Neural progenitor cell (in vitro differentiated cells): ENCODE results near the gene LCTL. TPM values are rescaled to one million over a fixed set of nuclear protein-coding genes. Genes with fewer than 3 reads are reported as not detected.

Source experiments
- DNase-seq: peaks from one replicate; pipeline ENCODE4 v3.0.0-alpha.2; 2016; ENCODE audit warnings: low spot score
- H2AFZ ChIP-seq: fragments of 200-600 bp; sonication (generic); replicated peaks from 2 replicates; pipeline ENCODE4 v1.6.1; 2016; ENCODE audit warnings: antibody characterized with exemption
- H3F3A ChIP-seq: fragments of 200-600 bp; sonication (generic); 2 replicates; pipeline ENCODE4 v1.6.1; 2016; ENCODE audit warnings: antibody characterized with exemption, low read depth
- H3K27ac ChIP-seq: fragments of 200-600 bp; sonication (generic); 2 replicates; pipeline ENCODE4 v1.5.1; 2016; ENCODE audit warnings: mild to moderate bottlenecking
- H3K27me3 ChIP-seq: fragments of 200-600 bp; sonication (generic); 2 replicates; pipeline ENCODE4 v1.6.1; 2016; ENCODE audit warnings: mild to moderate bottlenecking, moderate library complexity
- H3K36me3 ChIP-seq: fragments of 200-600 bp; sonication (generic); 2 replicates; pipeline ENCODE4 v1.5.1; 2016
- H3K4me1 ChIP-seq: fragments of 200-600 bp; sonication (generic); 2 replicates; pipeline ENCODE4 v1.6.1; 2016; ENCODE audit warnings: mixed run types
- H3K4me2 ChIP-seq: fragments of 200-600 bp; sonication (generic); 2 replicates; pipeline ENCODE4 v1.6.1; 2016
- H3K4me3 ChIP-seq: fragments of 200-600 bp; sonication (generic); 2 replicates; pipeline ENCODE4 v1.5.1; 2016
- H3K79me2 ChIP-seq: fragments of 200-600 bp; sonication (generic); 2 replicates; pipeline ENCODE4 v1.6.1; 2016; ENCODE audit warnings: low read depth
- H3K9ac ChIP-seq: fragments of 200-600 bp; sonication (generic); 2 replicates; pipeline ENCODE4 v1.6.1; 2016
- H3K9me3 ChIP-seq: fragments of 200-600 bp; sonication (generic); 2 replicates; pipeline ENCODE4 v1.5.1; 2016; ENCODE audit warnings: low read depth
- H4K20me1 ChIP-seq: fragments of 200-600 bp; sonication (generic); 2 replicates; pipeline ENCODE4 v1.6.1; 2016; ENCODE audit warnings: low read depth
- H3K27ac Mint-ChIP-seq: 3 replicates; pipeline ENCODE4 v1.8.0; 2021; ENCODE audit warnings: mixed read lengths
- H3K27me3 Mint-ChIP-seq: 2 replicates; pipeline ENCODE4 v1.8.0; 2022; ENCODE audit warnings: low read depth, mild to moderate bottlenecking, inconsistent platforms, moderate library complexity, mixed read lengths; ENCODE audit not compliant: insufficient read depth
- H3K36me3 Mint-ChIP-seq: 3 replicates; pipeline ENCODE4 v1.8.0; 2021; ENCODE audit warnings: mixed read lengths
- H3K4me1 Mint-ChIP-seq: 3 replicates; pipeline ENCODE4 v1.8.0; 2021; ENCODE audit warnings: mixed read lengths
- H3K4me3 Mint-ChIP-seq: 3 replicates; pipeline ENCODE4 v1.8.0; 2021; ENCODE audit warnings: mild to moderate bottlenecking, moderate library complexity, mixed read lengths
- H3K9me3 Mint-ChIP-seq: 3 replicates; pipeline ENCODE4 v1.8.0; 2020; ENCODE audit warnings: mixed read lengths
- CTCF ChIP-seq: fragments of 200-600 bp; sonication (generic); IDR thresholded peaks from 2 replicates; pipeline ENCODE4 v1.5.1; 2017; ENCODE audit warnings: antibody characterized with exemption, mild to moderate bottlenecking
- EZH2 ChIP-seq: fragments of 200-600 bp; sonication (generic); IDR thresholded peaks from 2 replicates; pipeline ENCODE4 v1.6.1; 2017; ENCODE audit warnings: antibody characterized with exemption, mild to moderate bottlenecking, moderate library complexity
- EZH2phosphoT487 ChIP-seq: fragments of 200-600 bp; sonication (generic); IDR thresholded peaks from 2 replicates; pipeline ENCODE4 v1.6.1; 2017; ENCODE audit warnings: antibody characterized with exemption
- total RNA-seq: library from RNA; depleted of rRNA; stranded (reverse); fragments of >200 nt; gene quantifications from 2 replicates; pipeline ENCODE4 v1.2.3, GENCODE V29; 2015; ENCODE audit warnings: low replicate concordance

Gene LCTL
- total RNA-seq, 1 donor from 2014 or later: 19.2 TPM

- Histone ChIP-seq H3K79me2 (no peaks in the 10 kb centered on the region), H3K9ac (no peak overlapping the region), H3K4me2 (no peak overlapping the region), H3K36me3 (peaks cover 4% of the 10 kb centered on the region), H4K20me1 (no peaks in the 10 kb centered on the region), H3K9me3 (no peaks in the 10 kb centered on the region), H2AFZ (no peak overlapping the region), H3K4me3 (no peak overlapping the region), H3K4me1 (no peaks in the 10 kb centered on the region), H3F3A (no peaks in the 10 kb centered on the region), H3K27me3 (no peaks in the 10 kb centered on the region), H3K27ac (no peak overlapping the region)
- no peak for DNase-seq
- H3K4me1 Mint-ChIP-seq: no peaks in the 10 kb centered on the region
- no peaks in the 10 kb centered on the region for H3K27me3 Mint-ChIP-seq
- H3K4me3 Mint-ChIP-seq: no peak overlapping the region
- no peaks in the 10 kb centered on the region for H3K9me3 Mint-ChIP-seq
- no peak for TF ChIP-seq EZH2phosphoT487
- no peak for TF ChIP-seq EZH2
- no peak for TF ChIP-seq CTCF
- peaks cover 15% of the 10 kb centered on the region for H3K36me3 Mint-ChIP-seq
- no peak overlapping the region for H3K27ac Mint-ChIP-seq
Observed at GRCh38 chr15:66524838-66525237, 41.0 kb downstream of the LCTL start.

GRCh38 chr15:66523926-66524325 lies 41.9 kb downstream of the LCTL start:
- Mint-ChIP-seq H3K4me3 (no peak overlapping the region), H3K27me3 (no peaks in the 10 kb centered on the region), H3K36me3 (peaks cover 11% of the 10 kb centered on the region), H3K4me1 (no peaks in the 10 kb centered on the region), H3K27ac (no peak overlapping the region), H3K9me3 (no peaks in the 10 kb centered on the region)
- no peaks in the 10 kb centered on the region for H3K9me3 ChIP-seq
- H3K4me3 ChIP-seq: no peak overlapping the region
- H3K4me2 ChIP-seq: no peak overlapping the region
- H4K20me1 ChIP-seq: no peaks in the 10 kb centered on the region
- DNase-seq: no peak
- no peaks in the 10 kb centered on the region for H3K79me2 ChIP-seq
- H2AFZ ChIP-seq: no peak overlapping the region
- TF ChIP-seq EZH2phosphoT487 (no peak), CTCF (no peak), EZH2 (no peak)
- H3K9ac ChIP-seq: no peak overlapping the region
- no peak overlapping the region for H3K27ac ChIP-seq
- no peaks in the 10 kb centered on the region for H3K27me3 ChIP-seq
- peaks cover 4% of the 10 kb centered on the region for H3K36me3 ChIP-seq
- H3F3A ChIP-seq: no peaks in the 10 kb centered on the region
- no peaks in the 10 kb centered on the region for H3K4me1 ChIP-seq

- Histone ChIP-seq H3K4me1 (no peaks in the 10 kb centered on the region), H3K79me2 (no peaks in the 10 kb centered on the region), H3K36me3 (no peaks in the 10 kb centered on the region), H4K20me1 (no peaks in the 10 kb centered on the region), H3K9me3 (no peaks in the 10 kb centered on the region), H3K4me2 (no peak overlapping the region), H3K4me3 (no peak overlapping the region), H3K9ac (no peak overlapping the region), H3K27me3 (no peaks in the 10 kb centered on the region), H3F3A (no peaks in the 10 kb centered on the region), H2AFZ (no peak overlapping the region), H3K27ac (no peak overlapping the region)
- Mint-ChIP-seq H3K9me3 (no peaks in the 10 kb centered on the region), H3K27me3 (no peaks in the 10 kb centered on the region), H3K36me3 (peaks cover 9% of the 10 kb centered on the region), H3K4me3 (no peak overlapping the region), H3K4me1 (peaks cover 2% of the 10 kb centered on the region), H3K27ac (no peak overlapping the region)
- no peak for DNase-seq
- TF ChIP-seq EZH2 (no peak), CTCF (no peak), EZH2phosphoT487 (no peak)
Observed at GRCh38 chr15:66515901-66516322, 49.9 kb downstream of the LCTL start.
